IPS-NIHi11 (cell line): ENCODE results near the gene BRD1.
"Not testable (repeated sequence)": the region's sequence is repeated elsewhere in the genome, so short reads cannot be mapped to it uniquely, and the experiment has no call there.

Source experiments
- DNase-seq: peaks from one replicate; pipeline ENCODE4 v3.0.0; 2012; ENCODE audit warnings: mixed read lengths, low spot score

The BRD1 gene

GRCh38 chr22:49852898-49853894 lies 25.5 kb upstream of the BRD1 start, which contains the start of gene ZBED4:
ZBED4 (plus strand) TSS chr22:49853844; CDS start chr22:49883663, 29,819 bp downstream.
- peak; percentile 99 for DNase-seq

GRCh38 chr22:49852568-49852897 lies 24.9 kb upstream of the BRD1 start:
- not testable (repeated sequence) for DNase-seq

- no peak for DNase-seq
Measured at GRCh38 chr22:49850959-49851802, 23.5 kb upstream of the BRD1 start.

- no peak for DNase-seq
Measured at GRCh38 chr22:49850021-49850911, 22.6 kb upstream of the BRD1 start.

GRCh38 chr22:49849161-49850020 lies 21.7 kb upstream of the BRD1 start:
- peak; percentile 31 for DNase-seq

GRCh38 chr22:49848690-49849160 lies 21.1 kb upstream of the BRD1 start:
- no peak for DNase-seq

GRCh38 chr22:49847751-49848689 lies 20.3 kb upstream of the BRD1 start:
- DNase-seq, result peak; percentile 54

GRCh38 chr22:49845666-49846459 lies 18.2 kb upstream of the BRD1 start:
- no peak for DNase-seq

- DNase-seq, result no peak
Measured at GRCh38 chr22:49845241-49845640, 17.6 kb upstream of the BRD1 start.

GRCh38 chr22:49838771-49839717 lies 11.4 kb upstream of the BRD1 start:
- DNase-seq, result peak; percentile 63

GRCh38 chr22:49833340-49834007 lies 5.8 kb upstream of the BRD1 start:
- DNase-seq, result no peak

- peak; percentile 0 for DNase-seq
Measured at GRCh38 chr22:49829044-49829853, 1.6 kb upstream of the BRD1 start.

- DNase-seq, result no peak
Measured at GRCh38 chr22:49828599-49828965, 909 bp upstream of the BRD1 start.

GRCh38 chr22:49827271-49827852 lies 311 bp downstream of the BRD1 start:
- DNase-seq, result no peak

GRCh38 chr22:49826603-49827270 lies 936 bp downstream of the BRD1 start:
- DNase-seq, result no peak
